Measurements from ENCODE around the gene HDAC11.

Gene HDAC11

GRCh38 chr3:13524979-13525669 is 45.0 kb downstream of the HDAC11 start:
- Histone ChIP-seq H3K4me3 (ENCODE audit: low read depth, low read length) (no peak overlapping the region), H2AFZ (no peak overlapping the region), H3K27ac (no peak overlapping the region), H3K36me3 (ENCODE audit: control insufficient read depth, insufficient read depth, low read length) (no peaks in the 10 kb centered on the region), H3K9ac (no peak overlapping the region), H3K79me2 (no peaks in the 10 kb centered on the region), H3K9me3 (ENCODE audit: control insufficient read depth, low read length) (no peaks in the 10 kb centered on the region), H3K4me2 (ENCODE audit: low read length) (no peak overlapping the region), H3K27me3 (ENCODE audit: control insufficient read depth, insufficient read depth, low read length) (no peaks in the 10 kb centered on the region), H3K4me1 (no peaks in the 10 kb centered on the region)
- TF ChIP-seq CTCF (IDR thresholded peaks at IDR 0.05): no peak

GRCh38 chr3:13525827-13526625 is 45.9 kb downstream of the HDAC11 start:
- Histone ChIP-seq H3K4me2 (ENCODE audit: low read length) (no peak overlapping the region), H2AFZ (no peak overlapping the region), H3K4me3 (ENCODE audit: low read depth, low read length) (no peak overlapping the region), H3K4me1 (no peaks in the 10 kb centered on the region), H3K27ac (no peak overlapping the region), H3K9ac (no peak overlapping the region), H3K79me2 (no peaks in the 10 kb centered on the region), H3K27me3 (ENCODE audit: control insufficient read depth, insufficient read depth, low read length) (no peaks in the 10 kb centered on the region), H3K36me3 (ENCODE audit: control insufficient read depth, insufficient read depth, low read length) (no peaks in the 10 kb centered on the region), H3K9me3 (ENCODE audit: control insufficient read depth, low read length) (no peaks in the 10 kb centered on the region)
- no peak for TF ChIP-seq CTCF (IDR thresholded peaks at IDR 0.05)

GRCh38 chr3:13526626-13526949 is 46.5 kb downstream of the HDAC11 start:
- Histone ChIP-seq H3K36me3 (ENCODE audit: control insufficient read depth, insufficient read depth, low read length) (no peaks in the 10 kb centered on the region), H3K9ac (no peak overlapping the region), H2AFZ (no peak overlapping the region), H3K9me3 (ENCODE audit: control insufficient read depth, low read length) (no peaks in the 10 kb centered on the region), H3K27me3 (ENCODE audit: control insufficient read depth, insufficient read depth, low read length) (no peaks in the 10 kb centered on the region), H3K4me3 (ENCODE audit: low read depth, low read length) (no peak overlapping the region), H3K79me2 (no peaks in the 10 kb centered on the region), H3K27ac (no peak overlapping the region), H3K4me2 (ENCODE audit: low read length) (no peak overlapping the region), H3K4me1 (no peaks in the 10 kb centered on the region)
- no peak for TF ChIP-seq CTCF (IDR thresholded peaks at IDR 0.05)

- Histone ChIP-seq H3K27me3 (ENCODE audit: control insufficient read depth, insufficient read depth, low read length) (no peaks in the 10 kb centered on the region), H3K36me3 (ENCODE audit: control insufficient read depth, insufficient read depth, low read length) (no peaks in the 10 kb centered on the region), H3K79me2 (no peaks in the 10 kb centered on the region), H3K27ac (no peak overlapping the region), H3K4me3 (ENCODE audit: low read depth, low read length) (no peak overlapping the region), H3K9ac (no peak overlapping the region), H3K4me2 (ENCODE audit: low read length) (no peak overlapping the region), H3K4me1 (no peaks in the 10 kb centered on the region), H2AFZ (no peak overlapping the region), H3K9me3 (ENCODE audit: control insufficient read depth, low read length) (no peaks in the 10 kb centered on the region)
- no peak for TF ChIP-seq CTCF (IDR thresholded peaks at IDR 0.05)
Observed at GRCh38 chr3:13528217-13528867, 48.2 kb downstream of the HDAC11 start.
